ENCODE measurements around the gene RBBP8. TPM values are rescaled to one million over a fixed set of nuclear protein-coding genes. Genes with fewer than 3 reads are reported as not detected.

Gene RBBP8
- total and polyA plus RNA-seq, 2 experiments from 2014 or later, result 13.1 to 25.7 TPM

GRCh38 chr18:23066060-23066459 lies 132.9 kb downstream of the RBBP8 start:
- Histone ChIP-seq H3K4me1 (ENCODE audit: insufficient read depth) (no peaks in the 10 kb centered on the region), H3K4me2 (no peak overlapping the region), H3K4me3 (no peak overlapping the region), H3K27ac (no peak overlapping the region), H4K20me1 (ENCODE audit: insufficient read depth, poor library complexity, severe bottlenecking) (no peaks in the 10 kb centered on the region), H3K27me3 (no peaks in the 10 kb centered on the region), H3K9me2 (replicated peaks; ENCODE audit: insufficient read depth) (no peaks in the 10 kb centered on the region), H2AFZ (no peak overlapping the region), H3K79me2 (no peaks in the 10 kb centered on the region), H3K9me3 (ENCODE audit: low read depth) (no peaks in the 10 kb centered on the region), H3K36me3 (replicated peaks; ENCODE audit: insufficient read depth, low read depth) (no peaks in the 10 kb centered on the region)
- no peak for DNase-seq (ENCODE audit: low spot score)
- 81% methylated on average over 7 of the region's 7 CpGs for WGBS (ENCODE audit: low lambda C conversion rate, missing lambda C conversion rate)
- TF ChIP-seq CTCF (IDR thresholded peaks at IDR 0.05; ENCODE audit: poor library complexity), result no peak
- no peak for TF ChIP-seq EZH2 (IDR thresholded peaks at IDR 0.05; ENCODE audit: borderline replicate concordance)
- TF ChIP-seq EZH2phosphoT487 (IDR thresholded peaks at IDR 0.05; ENCODE audit: low read depth, severe bottlenecking, unreplicated experiment), result no peak

GRCh38 chr18:23066504-23067039 lies 133.4 kb downstream of the RBBP8 start:
- TF ChIP-seq EZH2 (IDR thresholded peaks at IDR 0.05; ENCODE audit: borderline replicate concordance) (no peak), EZH2phosphoT487 (IDR thresholded peaks at IDR 0.05; ENCODE audit: low read depth, severe bottlenecking, unreplicated experiment) (no peak), CTCF (IDR thresholded peaks at IDR 0.05; ENCODE audit: poor library complexity) (no peak)
- H3K27me3 ChIP-seq, result no peaks in the 10 kb centered on the region
- no peaks in the 10 kb centered on the region for H4K20me1 ChIP-seq (ENCODE audit: insufficient read depth, poor library complexity, severe bottlenecking)
- no peaks in the 10 kb centered on the region for H3K79me2 ChIP-seq
- no peak overlapping the region for H3K4me2 ChIP-seq
- no peaks in the 10 kb centered on the region for H3K9me2 ChIP-seq (replicated peaks; ENCODE audit: insufficient read depth)
- H3K27ac ChIP-seq, result no peak overlapping the region
- no peak overlapping the region for H2AFZ ChIP-seq
- no peaks in the 10 kb centered on the region for H3K4me1 ChIP-seq (ENCODE audit: insufficient read depth)
- H3K9me3 ChIP-seq (ENCODE audit: low read depth), result no peaks in the 10 kb centered on the region
- WGBS (ENCODE audit: low lambda C conversion rate, missing lambda C conversion rate), result 89% methylated on average over 5 of the region's 5 CpGs
- no peak overlapping the region for H3K4me3 ChIP-seq
- no peak for DNase-seq (ENCODE audit: low spot score)
- H3K36me3 ChIP-seq (replicated peaks; ENCODE audit: insufficient read depth, low read depth), result no peaks in the 10 kb centered on the region

- H3K4me3 ChIP-seq, result no peak overlapping the region
- H3K4me2 ChIP-seq, result no peak overlapping the region
- H4K20me1 ChIP-seq (ENCODE audit: insufficient read depth, poor library complexity, severe bottlenecking), result no peaks in the 10 kb centered on the region
- no peaks in the 10 kb centered on the region for H3K9me2 ChIP-seq (replicated peaks; ENCODE audit: insufficient read depth)
- WGBS (ENCODE audit: low lambda C conversion rate, missing lambda C conversion rate), result 69% methylated on average over 4 of the region's 4 CpGs
- H3K27ac ChIP-seq, result no peak overlapping the region
- no peaks in the 10 kb centered on the region for H3K9me3 ChIP-seq (ENCODE audit: low read depth)
- no peak overlapping the region for H2AFZ ChIP-seq
- H3K36me3 ChIP-seq (replicated peaks; ENCODE audit: insufficient read depth, low read depth), result no peaks in the 10 kb centered on the region
- no peaks in the 10 kb centered on the region for H3K27me3 ChIP-seq
- no peaks in the 10 kb centered on the region for H3K79me2 ChIP-seq
- no peaks in the 10 kb centered on the region for H3K4me1 ChIP-seq (ENCODE audit: insufficient read depth)
- TF ChIP-seq EZH2 (IDR thresholded peaks at IDR 0.05; ENCODE audit: borderline replicate concordance) (no peak), CTCF (IDR thresholded peaks at IDR 0.05; ENCODE audit: poor library complexity) (no peak), EZH2phosphoT487 (IDR thresholded peaks at IDR 0.05; ENCODE audit: low read depth, severe bottlenecking, unreplicated experiment) (no peak)
- no peak for DNase-seq (ENCODE audit: low spot score)
Measured at GRCh38 chr18:23067236-23067635, 134.1 kb downstream of the RBBP8 start.

All from hepatocyte (in vitro differentiated cells).